Keratinocyte (primary cell): Measurements from ENCODE around the gene SYTL2. TPM values are rescaled to one million over a fixed set of nuclear protein-coding genes. Genes with fewer than 3 reads are reported as not detected.

Experiments
- DNase-seq: peaks from one replicate; pipeline ENCODE4 v3.0.0-alpha.2; 2011; ENCODE audit warnings: low read depth, missing footprints, low spot score
- FAIRE-seq: peaks from 2 replicates; lab custom pipeline; 2011; peaks lifted over from hg19 to GRCh38; lab: Jason Lieb, UNC
- H2AFZ ChIP-seq: 2 replicates; pipeline ENCODE4 v1.6.0; 2012; ENCODE audit warnings: low read length, control low read depth, inconsistent platforms; ENCODE audit not compliant: control insufficient read depth
- H3K27ac ChIP-seq: 2 replicates; pipeline ENCODE4 v1.5.1; 2011; ENCODE audit warnings: low read length; ENCODE audit not compliant: control insufficient read depth, insufficient read depth
- H3K27me3 ChIP-seq: 3 replicates; pipeline ENCODE4 v1.6.0; 2011; ENCODE audit warnings: low read length; ENCODE audit not compliant: control insufficient read depth, insufficient read depth; ENCODE audit errors: extremely low read depth
- H3K36me3 ChIP-seq, 2 experiments: 2 replicates in 1 of 2; 3 replicates in 1 of 2; pipeline ENCODE4 v1.5.1; 2011; ENCODE audit warnings: low read length in 2 of 2, mild to moderate bottlenecking in 1 of 2; ENCODE audit not compliant: control insufficient read depth in 2 of 2, insufficient read depth in 2 of 2; ENCODE audit errors: extremely low read depth in 1 of 2
- H3K4me1 ChIP-seq: 3 replicates; pipeline ENCODE4 v1.5.1; 2011; ENCODE audit warnings: low read length; ENCODE audit not compliant: control insufficient read depth, insufficient read depth; ENCODE audit errors: extremely low read depth
- H3K4me2 ChIP-seq: 3 replicates; pipeline ENCODE4 v1.6.0; 2011; ENCODE audit warnings: low read depth, low read length; ENCODE audit not compliant: control insufficient read depth, insufficient read depth; ENCODE audit errors: extremely low read depth
- H3K4me3 ChIP-seq, 3 experiments: fragments of 200-600 bp in 1 of 3; sonication (generic) in 1 of 3; 2 replicates in 2 of 3; 3 replicates in 1 of 3; pipeline ENCODE4 v1.5.1; 2011 to 2016; ENCODE audit warnings: low read length in 3 of 3, mild to moderate bottlenecking in 3 of 3, control low read depth in 2 of 3, inconsistent platforms in 1 of 3, low read depth in 1 of 3, mixed read lengths in 1 of 3, mixed run types in 1 of 3, moderate library complexity in 1 of 3; ENCODE audit not compliant: control insufficient read depth in 2 of 3, insufficient read depth in 2 of 3; ENCODE audit errors: extremely low read depth in 1 of 3
- H3K79me2 ChIP-seq: 2 replicates; pipeline ENCODE4 v1.6.0; 2012; ENCODE audit warnings: low read length; ENCODE audit not compliant: control insufficient read depth, insufficient read depth
- H3K9ac ChIP-seq: 3 replicates; pipeline ENCODE4 v1.6.0; 2011; ENCODE audit warnings: low read length; ENCODE audit not compliant: control insufficient read depth, insufficient read depth; ENCODE audit errors: extremely low read depth
- H3K9me1 ChIP-seq: 3 replicates; pipeline ENCODE4 v1.6.0; 2011; ENCODE audit warnings: low read length; ENCODE audit not compliant: control insufficient read depth, insufficient read depth; ENCODE audit errors: extremely low read depth
- H3K9me3 ChIP-seq: 2 replicates; pipeline ENCODE4 v1.5.1; 2012; ENCODE audit warnings: low read depth, low read length; ENCODE audit not compliant: control insufficient read depth
- H4K20me1 ChIP-seq: 3 replicates; pipeline ENCODE4 v1.6.0; 2011; ENCODE audit warnings: low read length; ENCODE audit not compliant: control insufficient read depth, insufficient read depth; ENCODE audit errors: extremely low read depth
- CTCF ChIP-seq, 3 experiments: IDR thresholded peaks in 1 of 3; conservative IDR thresholded peaks in 1 of 3; optimal IDR thresholded peaks in 1 of 3; 2 replicates in 2 of 3; 3 replicates in 1 of 3; pipeline versions ENCODE3 to v1.5.1; 2011; ENCODE audit warnings: low read length in 3 of 3, mild to moderate bottlenecking in 3 of 3, moderate library complexity in 2 of 3, control low read depth in 1 of 3, inconsistent platforms in 1 of 3; ENCODE audit not compliant: insufficient read depth in 2 of 3; ENCODE audit errors: extremely low read depth in 1 of 3
- EZH2 ChIP-seq: IDR thresholded peaks from one replicate; pipeline ENCODE4 v1.6.1; 2012; ENCODE audit warnings: inconsistent platforms, mild to moderate bottlenecking, low read length, moderate library complexity
- dilution Hi-C: fragments of 300-500 bp; cut with MboI; formaldehyde crosslinking; loops from one replicate; pipeline ENCODE4 v1.7.0; 2020; ENCODE audit warnings: low sequenced_read_pairs; ENCODE audit not compliant: extremely low pct_ligation_motif_present
- polyA plus RNA-seq, 5 experiments: library from polyadenylated mRNA; depleted of rRNA in 3 of 5; stranded (reverse) in 3 of 5; stranded (forward) in 1 of 5; unstranded in 1 of 5; fragments of >200 nt; gene quantifications; 1 replicate in 1 of 5; 2 replicates in 3 of 5; 3 replicates in 1 of 5; pipeline versions ENCODE4 v1.2.1 to v1.2.3, GENCODE V29; 2011 to 2012; ENCODE audit warnings: missing spikeins in 2 of 5, low read depth in 1 of 5, low replicate concordance in 1 of 5

Gene SYTL2
- polyA plus RNA-seq, 1 donor (not counting 4 experiments of a cell fraction or from before 2014, with no cell fraction given), result 3.1 TPM

GRCh38 chr11:85661972-85662664 lies 148.8 kb downstream of the SYTL2 start:
- Histone ChIP-seq H3K27ac (no peak overlapping the region), H3K4me2 (peak overlapping the region; percentile 95), H3K36me3 (peaks cover 0 to 9% of the 10 kb centered on the region in 2 experiments), H3K4me1 (peaks cover 23% of the 10 kb centered on the region), H4K20me1 (peaks cover 20% of the 10 kb centered on the region), H3K27me3 (no peaks in the 10 kb centered on the region), H3K9ac (peak overlapping the region; percentile 1), H3K9me3 (no peaks in the 10 kb centered on the region), H3K4me3 (peak overlapping the region; percentile 80 to 95 (median 86)), H3K79me2 (peaks cover 69% of the 10 kb centered on the region), H2AFZ (no peak overlapping the region), H3K9me1 (no peaks in the 10 kb centered on the region)
- FAIRE-seq, result no peak
- dilution Hi-C loops, result no loop called here
- TF ChIP-seq CTCF (optimal IDR thresholded peaks at IDR 0.05 in 1 of 3, IDR thresholded peaks at IDR 0.05 in 1 of 3, conservative IDR thresholded peaks at IDR 0.05 in 1 of 3; ENCODE audit: extremely low read depth in 1 of 3, insufficient read depth in 2 of 3, low read length in 3 of 3) (no peak), EZH2 (no peak)
- no peak for DNase-seq

- Histone ChIP-seq H3K36me3 (peaks cover 0 to 13% of the 10 kb centered on the region in 2 experiments), H3K27ac (no peak overlapping the region), H3K9ac (no peak overlapping the region), H2AFZ (no peak overlapping the region), H3K4me1 (peaks cover 20% of the 10 kb centered on the region), H3K27me3 (no peaks in the 10 kb centered on the region), H4K20me1 (peaks cover 13% of the 10 kb centered on the region), H3K9me3 (no peaks in the 10 kb centered on the region), H3K9me1 (no peaks in the 10 kb centered on the region), H3K4me2 (no peak overlapping the region), H3K79me2 (peaks cover 54% of the 10 kb centered on the region), H3K4me3 (no peak overlapping the region)
- TF ChIP-seq EZH2 (no peak), CTCF (optimal IDR thresholded peaks at IDR 0.05 in 1 of 3, IDR thresholded peaks at IDR 0.05 in 1 of 3, conservative IDR thresholded peaks at IDR 0.05 in 1 of 3; ENCODE audit: extremely low read depth in 1 of 3, insufficient read depth in 2 of 3, low read length in 3 of 3) (no peak)
- FAIRE-seq, result no peak
- DNase-seq, result no peak
- dilution Hi-C loops, result no loop called here
Observed at GRCh38 chr11:85658180-85658579, 152.8 kb downstream of the SYTL2 start.
